Left ventricle myocardium inferior (tissue), 1 donor: ENCODE results near the gene DLK2. TPM values are rescaled to one million over a fixed set of nuclear protein-coding genes. Genes with fewer than 3 reads are reported as not detected.

Experiments
- DNase-seq: peaks from one replicate; pipeline ENCODE4 v3.0.0-alpha.2; 2020
- H3K27ac ChIP-seq: fragments of 200-600 bp; replicated peaks from 2 replicates; pipeline ENCODE4 v1.8.0; 2021
- H3K27me3 ChIP-seq: fragments of 200-600 bp; 2 replicates; pipeline ENCODE4 v1.8.0; 2021; ENCODE audit warnings: low read depth
- H3K36me3 ChIP-seq: fragments of 200-600 bp; 2 replicates; pipeline ENCODE4 v1.8.0; 2021
- H3K4me1 ChIP-seq: fragments of 200-600 bp; 2 replicates; pipeline ENCODE4 v1.8.0; 2021
- H3K4me3 ChIP-seq: fragments of 200-600 bp; 2 replicates; pipeline ENCODE4 v1.8.0; 2021; ENCODE audit warnings: mild to moderate bottlenecking, moderate library complexity
- H3K9me3 ChIP-seq: fragments of 200-600 bp; replicated peaks from 2 replicates; pipeline ENCODE4 v1.8.0; 2021
- intact Hi-C: fragments of 100-400 bp; cut with micrococcal nuclease; formaldehyde crosslinking; loops from one replicate; pipeline ENCODE4 v1.11.0; 2022
- total RNA-seq: library from RNA; stranded (reverse); fragmentation: NEBNext Ultra II Directional; extraction: Animal tissue kit (Norgen Biotek cat#: 25700); gene quantifications from one replicate; pipeline ENCODE4 v1.2.1, GENCODE V29; 2021
- TF ChIP-seq, protein P1 (sequence below): fragments of 200-600 bp; IDR thresholded peaks from 2 replicates; pipeline ENCODE4 v1.8.0; 2021; ENCODE audit warnings: antibody characterized with exemption, mild to moderate bottlenecking, borderline replicate concordance
- donor health status: DM: no; HTN: yes; CAD: no; lungs with severe emphysema.

The DLK2 gene
- total RNA-seq, 1 donor from 2014 or later: 3.3 TPM

DNA sequence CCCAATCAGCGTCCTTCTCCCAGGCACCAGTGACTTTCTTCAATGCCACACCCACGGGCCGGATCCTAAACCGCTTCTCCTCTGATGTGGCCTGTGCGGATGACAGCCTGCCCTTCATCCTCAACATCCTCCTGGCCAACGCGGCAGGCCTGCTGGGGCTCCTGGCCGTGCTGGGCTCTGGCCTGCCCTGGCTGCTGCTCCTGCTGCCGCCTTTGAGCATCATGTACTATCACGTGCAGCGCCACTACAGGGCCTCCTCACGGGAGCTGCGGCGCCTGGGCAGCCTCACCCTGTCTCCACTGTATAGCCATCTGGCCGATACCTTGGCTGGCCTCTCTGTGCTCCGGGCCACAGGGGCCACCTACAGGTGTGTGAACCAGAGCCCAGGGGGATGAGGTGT is 9.8 kb downstream of the DLK2 start:
- H3K4me1 ChIP-seq: peaks cover 8% of the 10 kb centered on the region
- TF ChIP-seq, protein P1, sequence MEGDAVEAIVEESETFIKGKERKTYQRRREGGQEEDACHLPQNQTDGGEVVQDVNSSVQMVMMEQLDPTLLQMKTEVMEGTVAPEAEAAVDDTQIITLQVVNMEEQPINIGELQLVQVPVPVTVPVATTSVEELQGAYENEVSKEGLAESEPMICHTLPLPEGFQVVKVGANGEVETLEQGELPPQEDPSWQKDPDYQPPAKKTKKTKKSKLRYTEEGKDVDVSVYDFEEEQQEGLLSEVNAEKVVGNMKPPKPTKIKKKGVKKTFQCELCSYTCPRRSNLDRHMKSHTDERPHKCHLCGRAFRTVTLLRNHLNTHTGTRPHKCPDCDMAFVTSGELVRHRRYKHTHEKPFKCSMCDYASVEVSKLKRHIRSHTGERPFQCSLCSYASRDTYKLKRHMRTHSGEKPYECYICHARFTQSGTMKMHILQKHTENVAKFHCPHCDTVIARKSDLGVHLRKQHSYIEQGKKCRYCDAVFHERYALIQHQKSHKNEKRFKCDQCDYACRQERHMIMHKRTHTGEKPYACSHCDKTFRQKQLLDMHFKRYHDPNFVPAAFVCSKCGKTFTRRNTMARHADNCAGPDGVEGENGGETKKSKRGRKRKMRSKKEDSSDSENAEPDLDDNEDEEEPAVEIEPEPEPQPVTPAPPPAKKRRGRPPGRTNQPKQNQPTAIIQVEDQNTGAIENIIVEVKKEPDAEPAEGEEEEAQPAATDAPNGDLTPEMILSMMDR: no peak
- H3K4me3 ChIP-seq: no peak overlapping the region
- no peak for DNase-seq
- H3K36me3 ChIP-seq: peaks cover 97% of the 10 kb centered on the region
- H3K9me3 ChIP-seq: no peaks in the 10 kb centered on the region
- no peaks in the 10 kb centered on the region for H3K27me3 ChIP-seq
- intact Hi-C loops: no loop called here
- no peak overlapping the region for H3K27ac ChIP-seq

GRCh38 chr6:43444582-43444981 is 10.8 kb downstream of the DLK2 start:
- no peak overlapping the region for H3K27ac ChIP-seq
- TF ChIP-seq, protein P1: no peak
- DNase-seq: no peak
- intact Hi-C loops: no loop called here
- peaks cover 5% of the 10 kb centered on the region for H3K4me1 ChIP-seq
- peaks cover 90% of the 10 kb centered on the region for H3K36me3 ChIP-seq
- H3K4me3 ChIP-seq: no peak overlapping the region
- no peaks in the 10 kb centered on the region for H3K27me3 ChIP-seq
- no peaks in the 10 kb centered on the region for H3K9me3 ChIP-seq

GRCh38 chr6:43444036-43444435 is 11.3 kb downstream of the DLK2 start:
- TF ChIP-seq, protein P1: no peak
- H3K4me1 ChIP-seq: no peaks in the 10 kb centered on the region
- no peak overlapping the region for H3K27ac ChIP-seq
- no peaks in the 10 kb centered on the region for H3K27me3 ChIP-seq
- DNase-seq: no peak
- peaks cover 84% of the 10 kb centered on the region for H3K36me3 ChIP-seq
- no peaks in the 10 kb centered on the region for H3K9me3 ChIP-seq
- intact Hi-C loops: no loop called here
- no peak overlapping the region for H3K4me3 ChIP-seq

DNA sequence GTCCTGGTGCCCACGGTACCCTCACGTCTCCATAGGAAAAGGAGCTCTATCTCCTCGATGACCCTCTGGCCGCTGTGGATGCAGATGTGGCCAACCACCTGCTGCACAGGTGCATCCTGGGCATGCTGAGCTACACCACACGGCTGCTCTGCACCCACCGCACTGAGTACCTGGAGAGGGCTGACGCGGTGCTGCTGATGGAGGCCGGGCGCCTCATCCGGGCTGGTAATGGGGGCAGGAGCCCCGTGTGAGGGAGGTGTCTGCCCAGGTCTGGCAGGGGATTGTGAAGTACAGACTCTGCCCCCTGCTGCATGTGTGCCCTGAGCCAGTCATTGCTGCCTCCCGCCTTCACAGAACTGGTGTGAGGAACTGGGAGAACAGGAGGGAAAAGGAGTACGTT is 12.4 kb downstream of the DLK2 start:
- Histone ChIP-seq H3K9me3 (no peaks in the 10 kb centered on the region), H3K27me3 (no peaks in the 10 kb centered on the region), H3K4me1 (no peaks in the 10 kb centered on the region), H3K27ac (no peak overlapping the region), H3K4me3 (no peak overlapping the region), H3K36me3 (peaks cover 79% of the 10 kb centered on the region)
- DNase-seq: no peak
- TF ChIP-seq, protein P1: no peak
- intact Hi-C loops: no loop called here

GRCh38 chr6:43437700-43438099 is 17.6 kb downstream of the DLK2 start:
- TF ChIP-seq, protein P1: no peak
- intact Hi-C loops: no loop called here
- peaks cover 41% of the 10 kb centered on the region for H3K36me3 ChIP-seq
- H3K27me3 ChIP-seq: no peaks in the 10 kb centered on the region
- DNase-seq: no peak
- no peak overlapping the region for H3K27ac ChIP-seq
- peaks cover 40% of the 10 kb centered on the region for H3K4me1 ChIP-seq
- no peaks in the 10 kb centered on the region for H3K9me3 ChIP-seq
- H3K4me3 ChIP-seq: no peak overlapping the region
